Measurements from ENCODE around the gene CALN1.

GRCh38 chr7:72292794-72293193 lies 119.3 kb downstream of the CALN1 start:
- TF ChIP-seq CTCF (IDR thresholded peaks at IDR 0.05): no peak
- no peak for TF ChIP-seq POLR2A (IDR thresholded peaks at IDR 0.05)

Data from heart left ventricle (tissue), 13 donors.